Stimulated activated effector memory CD8-positive, alpha-beta T cell treated with anti-CD3 and anti-CD28 coated beads, Interleukin-12 subunit alpha, Interleukin-12 subunit beta, amount 100 ng/mL, for 72 hours (primary cell): ENCODE results near the gene ABCB9.
A peak's percentile ranks its signal among the peaks of the same experiment; 100 is the strongest.
"Not testable (repeated sequence)": the region's sequence is repeated elsewhere in the genome, so short reads cannot be mapped to it uniquely, and the experiment has no call there.

Experiments
- ATAC-seq: fragments of 150-1000 bp; cut with Tn5 transposase; 2 replicates; pipeline ENCODE4 v1.10.0; 2021
- DNase-seq, 2 donors: peaks; one replicate each; pipeline ENCODE4 v3.0.0; 2021 to 2022; ENCODE audit warnings: low spot score in 2 of 2
- H3K27ac Mint-ChIP-seq: one replicate; pipeline ENCODE4 v1.8.0; 2022; ENCODE audit warnings: mild to moderate bottlenecking, mixed read lengths
- H3K36me3 Mint-ChIP-seq: one replicate; pipeline ENCODE4 v1.8.0; 2022; ENCODE audit warnings: mild to moderate bottlenecking, mixed read lengths
- H3K4me1 Mint-ChIP-seq: one replicate; pipeline ENCODE4 v1.8.0; 2022; ENCODE audit warnings: mixed read lengths
- H3K4me3 Mint-ChIP-seq: one replicate; pipeline ENCODE4 v1.8.0; 2022; ENCODE audit warnings: mild to moderate bottlenecking, mixed read lengths
- H3K9me3 Mint-ChIP-seq: one replicate; pipeline ENCODE4 v1.8.0; 2022; ENCODE audit warnings: mixed read lengths

ABCB9 gene

GRCh38 chr12:122920687-122921086 is 45.6 kb downstream of the ABCB9 start:
- Mint-ChIP-seq H3K9me3 (no peaks in the 10 kb centered on the region), H3K36me3 (peaks cover 6% of the 10 kb centered on the region), H3K27ac (no peak overlapping the region), H3K4me1 (no peaks in the 10 kb centered on the region), H3K4me3 (no peak overlapping the region)
- no peak for ATAC-seq
- no peak for DNase-seq

GRCh38 chr12:122918827-122919226 is 47.4 kb downstream of the ABCB9 start:
- ATAC-seq (no peak), DNase-seq (no peak)
- Mint-ChIP-seq H3K27ac (no peak overlapping the region), H3K9me3 (no peaks in the 10 kb centered on the region), H3K4me1 (no peaks in the 10 kb centered on the region), H3K36me3 (peaks cover 6% of the 10 kb centered on the region), H3K4me3 (no peak overlapping the region)

GRCh38 chr12:122917507-122918121 is 48.6 kb downstream of the ABCB9 start:
- H3K27ac Mint-ChIP-seq = no peak overlapping the region

GRCh38 chr12:122909442-122910288 is 56.6 kb downstream of the ABCB9 start:
- H3K27ac Mint-ChIP-seq = no peak overlapping the region

More at GRCh38 chr12:122917507-122918121, 48.6 kb downstream of the ABCB9 start:
- no peak for DNase-seq
- Mint-ChIP-seq H3K4me1 (no peaks in the 10 kb centered on the region), H3K36me3 (peaks cover 6% of the 10 kb centered on the region), H3K9me3 (no peaks in the 10 kb centered on the region), H3K4me3 (no peak overlapping the region)
- ATAC-seq = no peak

GRCh38 chr12:122908915-122909314 is 57.3 kb downstream of the ABCB9 start:
- Mint-ChIP-seq H3K4me3 (no peak overlapping the region), H3K4me1 (no peaks in the 10 kb centered on the region), H3K9me3 (no peaks in the 10 kb centered on the region), H3K36me3 (no peaks in the 10 kb centered on the region), H3K27ac (no peak overlapping the region)
- DNase-seq (no peak), ATAC-seq (no peak)

More at GRCh38 chr12:122909442-122910288, 56.6 kb downstream of the ABCB9 start:
- no peak overlapping the region for H3K4me3 Mint-ChIP-seq
- no peaks in the 10 kb centered on the region for H3K36me3 Mint-ChIP-seq
- no peaks in the 10 kb centered on the region for H3K4me1 Mint-ChIP-seq
- DNase-seq (no peak), ATAC-seq (no peak)
- H3K9me3 Mint-ChIP-seq = no peaks in the 10 kb centered on the region

GRCh38 chr12:122905258-122905657 is 61.0 kb downstream of the ABCB9 start:
- H3K9me3 Mint-ChIP-seq, DNase-seq, H3K27ac Mint-ChIP-seq, ATAC-seq, H3K36me3 Mint-ChIP-seq, H3K4me3 Mint-ChIP-seq: not testable (repeated sequence)
- peaks cover 14% of the 10 kb centered on the region for H3K4me1 Mint-ChIP-seq

GRCh38 chr12:122903693-122904034 is 62.6 kb downstream of the ABCB9 start:
- Mint-ChIP-seq H3K4me3 (no peak overlapping the region), H3K36me3 (peaks cover 1% of the 10 kb centered on the region)

GRCh38 chr12:122902854-122903692 is 63.2 kb downstream of the ABCB9 start:
- Mint-ChIP-seq H3K27ac (no peak overlapping the region), H3K9me3 (no peaks in the 10 kb centered on the region), H3K4me3 (no peak overlapping the region), H3K36me3 (peaks cover 6% of the 10 kb centered on the region), H3K4me1 (peaks cover 36% of the 10 kb centered on the region)
- DNase-seq (no peak), ATAC-seq (no peak)

More at GRCh38 chr12:122903693-122904034, 62.6 kb downstream of the ABCB9 start:
- H3K9me3 Mint-ChIP-seq = no peaks in the 10 kb centered on the region
- no peak for DNase-seq
- ATAC-seq = no peak
- no peak overlapping the region for H3K27ac Mint-ChIP-seq
- H3K4me1 Mint-ChIP-seq = peaks cover 30% of the 10 kb centered on the region

- Mint-ChIP-seq H3K4me3 (no peak overlapping the region), H3K4me1 (peaks cover 62% of the 10 kb centered on the region), H3K9me3 (peaks cover 5% of the 10 kb centered on the region), H3K27ac (peak overlapping the region; percentile 59), H3K36me3 (peaks cover 24% of the 10 kb centered on the region)
- DNase-seq (no peak), ATAC-seq (no peak)
Observed at GRCh38 chr12:122899887-122900286, 66.4 kb downstream of the ABCB9 start.

- DNase-seq (no peak), ATAC-seq (no peak)
- H3K4me1 Mint-ChIP-seq = peaks cover 78% of the 10 kb centered on the region
- H3K4me3 Mint-ChIP-seq = peak overlapping the region; percentile 94
- peaks cover 5% of the 10 kb centered on the region for H3K9me3 Mint-ChIP-seq
- peak overlapping the region; percentile 99 for H3K27ac Mint-ChIP-seq
- peaks cover 42% of the 10 kb centered on the region for H3K36me3 Mint-ChIP-seq
Observed at GRCh38 chr12:122896662-122897061, 69.6 kb downstream of the ABCB9 start.

GRCh38 chr12:122895704-122896636 is 70.3 kb downstream of the ABCB9 start, which contains the start of gene VPS37B:
VPS37B (minus strand) TSS chr12:122896124; CDS start chr12:122896062, 62 bp downstream.
- DNase-seq = peak; percentile 96
- Mint-ChIP-seq H3K27ac (peak within 1 kb of the TSS; percentile 99), H3K4me1 (peaks cover 80% of the 10 kb centered on the region)

GRCh38 chr12:122895320-122895703 is 71.0 kb downstream of the ABCB9 start:
- no peak for ATAC-seq
- DNase-seq = no peak
- H3K27ac Mint-ChIP-seq = peak overlapping the region; percentile 99
- peaks cover 42% of the 10 kb centered on the region for H3K36me3 Mint-ChIP-seq
- H3K4me3 Mint-ChIP-seq = peak overlapping the region; percentile 94
- peaks cover 86% of the 10 kb centered on the region for H3K4me1 Mint-ChIP-seq
- H3K9me3 Mint-ChIP-seq = peaks cover 5% of the 10 kb centered on the region

More at GRCh38 chr12:122895704-122896636, 70.3 kb downstream of the ABCB9 start, which contains the start of gene VPS37B:
- Mint-ChIP-seq H3K4me3 (peak within 1 kb of the TSS; percentile 94), H3K9me3 (peaks cover 5% of the 10 kb centered on the region), H3K36me3 (peaks cover 42% of the 10 kb centered on the region)
- ATAC-seq = peak; percentile 75

GRCh38 chr12:122894193-122895121 is 71.8 kb downstream of the ABCB9 start:
- H3K4me1 Mint-ChIP-seq = peaks cover 86% of the 10 kb centered on the region
- H3K36me3 Mint-ChIP-seq = peaks cover 42% of the 10 kb centered on the region
- ATAC-seq = no peak
- peaks cover 5% of the 10 kb centered on the region for H3K9me3 Mint-ChIP-seq
- H3K27ac Mint-ChIP-seq = peak overlapping the region; percentile 99
- peak overlapping the region; percentile 94 for H3K4me3 Mint-ChIP-seq
- peak in 1 of 2 donors; percentile 58 for DNase-seq
